HL-60 (cell line): ENCODE data around the gene SLC46A2.

Experiments used
- DNase-seq, 2 experiments: peaks; one replicate each; pipeline ENCODE4 v3.0.0-alpha.2; 2010 to 2020; ENCODE audit warnings: low read depth in 1 of 2, low spot score in 1 of 2
- H3K27ac ChIP-seq: fragments of 250-450 bp; sonication (Bioruptor Pico); replicated peaks from 2 replicates; pipeline ENCODE4 v1.5.1; 2020; ENCODE audit warnings: mild to moderate bottlenecking, moderate library complexity
- H3K27me3 ChIP-seq: fragments of 250-450 bp; sonication (Bioruptor Pico); 2 replicates; pipeline ENCODE4 v1.5.1; 2021; ENCODE audit warnings: mild to moderate bottlenecking, moderate library complexity; ENCODE audit not compliant: insufficient read depth, poor library complexity, severe bottlenecking
- H3K4me3 ChIP-seq: replicated peaks from 2 replicates; pipeline ENCODE4 v1.5.1; 2011; ENCODE audit warnings: mild to moderate bottlenecking, control low read depth, low read length; ENCODE audit not compliant: insufficient read depth
- GABPA ChIP-seq: IDR thresholded peaks from 2 replicates; pipeline ENCODE4 v1.6.1; 2012; ENCODE audit warnings: low read depth
- POLR2AphosphoS5 ChIP-seq: IDR thresholded peaks from 2 replicates; pipeline ENCODE4 v1.6.1; 2012; ENCODE audit warnings: low read depth
- SPI1 ChIP-seq: IDR thresholded peaks from 2 replicates; pipeline ENCODE4 v1.6.1; 2012; ENCODE audit warnings: low read depth, mild to moderate bottlenecking, borderline replicate concordance
- TF ChIP-seq, protein P1 (sequence below): IDR thresholded peaks from one replicate; pipeline ENCODE4 v1.5.1; 2011; ENCODE audit warnings: low read length, control low read depth, inconsistent platforms; ENCODE audit not compliant: insufficient read depth
- TF ChIP-seq, protein P2 (sequence below): IDR thresholded peaks from 2 replicates; pipeline ENCODE4 v1.6.1; 2012; ENCODE audit warnings: low read depth; ENCODE audit not compliant: insufficient replicate concordance

The SLC46A2 gene

DNA sequence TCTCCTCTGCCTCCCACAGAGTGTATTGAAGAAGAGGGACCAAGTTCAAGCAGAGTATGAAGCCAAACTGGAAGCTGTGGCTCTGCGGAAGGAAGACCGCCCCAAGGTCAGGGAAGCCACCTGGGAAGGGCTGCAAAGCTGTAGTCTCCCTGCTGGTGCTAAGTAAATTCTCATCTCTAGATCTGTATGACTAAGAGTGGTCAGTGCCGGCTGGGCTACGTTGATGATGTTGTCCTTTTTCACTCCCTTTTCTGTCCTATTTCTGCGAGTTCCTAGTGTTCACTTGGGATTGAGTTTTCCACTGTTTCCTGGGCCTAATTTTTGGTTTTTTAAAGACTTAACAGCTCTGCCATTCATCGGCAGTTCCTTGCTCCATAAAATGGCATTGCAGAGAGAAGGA, 39.8 kb downstream of the SLC46A2 start:
- no peak for DNase-seq
- Histone ChIP-seq H3K4me3 (no peak overlapping the region), H3K27me3 (no peaks in the 10 kb centered on the region), H3K27ac (no peak overlapping the region)
- TF ChIP-seq, protein P1, sequence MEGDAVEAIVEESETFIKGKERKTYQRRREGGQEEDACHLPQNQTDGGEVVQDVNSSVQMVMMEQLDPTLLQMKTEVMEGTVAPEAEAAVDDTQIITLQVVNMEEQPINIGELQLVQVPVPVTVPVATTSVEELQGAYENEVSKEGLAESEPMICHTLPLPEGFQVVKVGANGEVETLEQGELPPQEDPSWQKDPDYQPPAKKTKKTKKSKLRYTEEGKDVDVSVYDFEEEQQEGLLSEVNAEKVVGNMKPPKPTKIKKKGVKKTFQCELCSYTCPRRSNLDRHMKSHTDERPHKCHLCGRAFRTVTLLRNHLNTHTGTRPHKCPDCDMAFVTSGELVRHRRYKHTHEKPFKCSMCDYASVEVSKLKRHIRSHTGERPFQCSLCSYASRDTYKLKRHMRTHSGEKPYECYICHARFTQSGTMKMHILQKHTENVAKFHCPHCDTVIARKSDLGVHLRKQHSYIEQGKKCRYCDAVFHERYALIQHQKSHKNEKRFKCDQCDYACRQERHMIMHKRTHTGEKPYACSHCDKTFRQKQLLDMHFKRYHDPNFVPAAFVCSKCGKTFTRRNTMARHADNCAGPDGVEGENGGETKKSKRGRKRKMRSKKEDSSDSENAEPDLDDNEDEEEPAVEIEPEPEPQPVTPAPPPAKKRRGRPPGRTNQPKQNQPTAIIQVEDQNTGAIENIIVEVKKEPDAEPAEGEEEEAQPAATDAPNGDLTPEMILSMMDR = no peak
- TF ChIP-seq SPI1 (no peak), GABPA (no peak), POLR2AphosphoS5 (no peak)
- TF ChIP-seq, protein P2, sequence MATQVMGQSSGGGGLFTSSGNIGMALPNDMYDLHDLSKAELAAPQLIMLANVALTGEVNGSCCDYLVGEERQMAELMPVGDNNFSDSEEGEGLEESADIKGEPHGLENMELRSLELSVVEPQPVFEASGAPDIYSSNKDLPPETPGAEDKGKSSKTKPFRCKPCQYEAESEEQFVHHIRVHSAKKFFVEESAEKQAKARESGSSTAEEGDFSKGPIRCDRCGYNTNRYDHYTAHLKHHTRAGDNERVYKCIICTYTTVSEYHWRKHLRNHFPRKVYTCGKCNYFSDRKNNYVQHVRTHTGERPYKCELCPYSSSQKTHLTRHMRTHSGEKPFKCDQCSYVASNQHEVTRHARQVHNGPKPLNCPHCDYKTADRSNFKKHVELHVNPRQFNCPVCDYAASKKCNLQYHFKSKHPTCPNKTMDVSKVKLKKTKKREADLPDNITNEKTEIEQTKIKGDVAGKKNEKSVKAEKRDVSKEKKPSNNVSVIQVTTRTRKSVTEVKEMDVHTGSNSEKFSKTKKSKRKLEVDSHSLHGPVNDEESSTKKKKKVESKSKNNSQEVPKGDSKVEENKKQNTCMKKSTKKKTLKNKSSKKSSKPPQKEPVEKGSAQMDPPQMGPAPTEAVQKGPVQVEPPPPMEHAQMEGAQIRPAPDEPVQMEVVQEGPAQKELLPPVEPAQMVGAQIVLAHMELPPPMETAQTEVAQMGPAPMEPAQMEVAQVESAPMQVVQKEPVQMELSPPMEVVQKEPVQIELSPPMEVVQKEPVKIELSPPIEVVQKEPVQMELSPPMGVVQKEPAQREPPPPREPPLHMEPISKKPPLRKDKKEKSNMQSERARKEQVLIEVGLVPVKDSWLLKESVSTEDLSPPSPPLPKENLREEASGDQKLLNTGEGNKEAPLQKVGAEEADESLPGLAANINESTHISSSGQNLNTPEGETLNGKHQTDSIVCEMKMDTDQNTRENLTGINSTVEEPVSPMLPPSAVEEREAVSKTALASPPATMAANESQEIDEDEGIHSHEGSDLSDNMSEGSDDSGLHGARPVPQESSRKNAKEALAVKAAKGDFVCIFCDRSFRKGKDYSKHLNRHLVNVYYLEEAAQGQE = no peak

DNA sequence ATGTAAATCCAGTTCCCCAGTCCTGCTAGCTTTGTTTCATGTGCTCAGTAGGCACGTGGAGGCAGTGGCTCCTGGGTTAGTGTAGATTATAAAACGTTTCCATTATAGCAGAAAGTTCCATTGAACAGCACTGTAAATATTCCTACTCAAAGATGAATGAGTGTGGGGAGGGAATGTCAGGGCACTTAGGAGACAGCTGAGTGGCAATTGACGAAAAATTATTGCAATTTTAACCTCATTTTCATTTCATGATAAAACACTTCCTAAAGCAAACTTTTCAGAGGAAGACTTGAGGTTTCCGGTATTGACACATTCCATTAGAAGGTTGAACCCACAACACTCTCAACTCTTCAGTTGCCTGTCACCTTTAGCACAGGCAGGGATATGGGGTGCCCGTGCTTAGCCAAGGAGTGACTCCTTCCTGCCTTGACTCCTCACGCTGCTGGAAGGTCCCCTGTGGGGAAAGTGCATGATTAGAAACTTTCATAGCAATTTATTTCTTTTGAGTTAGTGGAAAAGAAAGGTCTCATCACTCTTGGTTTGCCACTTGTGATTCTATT, 41.2 kb downstream of the SLC46A2 start:
- H3K4me3 ChIP-seq = no peak overlapping the region
- H3K27ac ChIP-seq = peak overlapping the region; percentile 53
- DNase-seq = peak; percentile 66 to 88
- TF ChIP-seq SPI1 (no peak), GABPA (no peak), POLR2AphosphoS5 (no peak)
- TF ChIP-seq, protein P1 = no peak
- TF ChIP-seq, protein P2 = no peak
- no peaks in the 10 kb centered on the region for H3K27me3 ChIP-seq

DNA sequence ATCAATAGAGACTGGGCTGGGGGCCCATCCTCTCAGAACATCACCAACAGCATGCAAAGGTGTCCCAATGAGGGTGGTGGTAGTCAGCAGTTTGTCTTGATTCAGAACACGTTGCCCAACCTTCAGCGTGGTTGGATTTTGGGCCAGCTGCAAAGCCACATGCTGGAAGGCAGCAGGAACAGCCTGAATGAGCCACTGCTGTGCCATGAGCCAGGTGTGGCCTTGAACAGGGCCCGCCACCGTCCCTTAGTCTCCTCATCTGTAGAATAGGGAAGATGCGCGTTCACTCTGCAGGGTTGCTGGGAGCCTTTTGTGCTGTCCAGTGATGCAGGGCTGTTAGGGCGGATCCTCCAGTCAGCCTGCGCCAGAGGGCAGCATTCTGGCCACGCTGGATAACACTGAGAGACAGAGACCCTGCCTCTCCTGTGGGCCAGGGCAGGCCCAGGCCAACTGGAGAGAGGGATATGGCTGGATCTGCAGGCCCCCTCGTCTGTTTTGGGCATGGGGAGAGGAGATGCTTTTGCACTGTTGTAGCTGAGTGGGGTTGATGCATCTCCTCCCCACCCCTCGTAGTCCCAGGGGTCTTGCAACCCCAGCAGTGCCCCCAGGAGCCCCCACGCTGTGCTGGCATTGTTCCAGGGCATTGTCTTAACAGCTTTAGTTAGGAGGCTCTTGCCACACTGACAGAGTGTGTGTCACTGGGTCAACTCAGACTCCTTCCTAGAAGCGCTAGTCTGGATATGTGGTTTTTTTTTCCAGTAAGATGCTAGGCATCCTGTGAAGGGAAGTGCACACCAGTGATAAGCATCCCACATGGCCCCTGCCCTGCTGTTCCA, 42.1 kb downstream of the SLC46A2 start:
- Histone ChIP-seq H3K27me3 (no peaks in the 10 kb centered on the region), H3K4me3 (no peak overlapping the region), H3K27ac (peak overlapping the region; percentile 53)
- TF ChIP-seq, protein P1 = no peak
- TF ChIP-seq, protein P2 = no peak
- TF ChIP-seq GABPA (no peak), SPI1 (peak; percentile 31; the same call in 1 of the 2 replicates), POLR2AphosphoS5 (0 out of 2 replicates have a peak, but pooled peaks have one; percentile 39)
- peak; percentile 57 to 72 for DNase-seq
